ENCODE data around the gene KLHL26. TPM values are rescaled to one million over a fixed set of nuclear protein-coding genes. Genes with fewer than 3 reads are reported as not detected.

KLHL26 gene
- total and polyA plus RNA-seq, 4 donors, result 3.7 to 22.8 (median 14.4) TPM

- WGBS (ENCODE audit: insufficient coverage), result 70% methylated on average over 8 of the region's 14 CpGs
- H3K4me1 ChIP-seq (ENCODE audit: control insufficient read depth, insufficient read depth, low read length), result peaks cover 39% of the 10 kb centered on the region
- no peak overlapping the region for H3K4me3 ChIP-seq (ENCODE audit: low read depth, low read length)
- no peaks in the 10 kb centered on the region for H3K27me3 ChIP-seq (ENCODE audit: control insufficient read depth, insufficient read depth, low read length)
- no peak for DNase-seq (ENCODE audit: low read depth in 4 of 6, low spot score in 6 of 6)
- H3K27ac ChIP-seq (ENCODE audit: low read depth, low read length), result no peak overlapping the region
- peaks cover 16% of the 10 kb centered on the region for H3K36me3 ChIP-seq (ENCODE audit: control insufficient read depth, insufficient read depth, low read length)
- H3K9me3 ChIP-seq (ENCODE audit: control insufficient read depth, insufficient read depth, low read length), result no peaks in the 10 kb centered on the region
Measured at GRCh38 chr19:18699403-18700054, 62.7 kb downstream of the KLHL26 start.

- no peaks in the 10 kb centered on the region for H3K27me3 ChIP-seq (ENCODE audit: control insufficient read depth, insufficient read depth, low read length)
- no peaks in the 10 kb centered on the region for H3K9me3 ChIP-seq (ENCODE audit: control insufficient read depth, insufficient read depth, low read length)
- peak overlapping the region; percentile 12 for H3K4me3 ChIP-seq (ENCODE audit: low read depth, low read length)
- 4% methylated on average over 30 of the region's 35 CpGs for WGBS (ENCODE audit: insufficient coverage)
- peaks cover 13% of the 10 kb centered on the region for H3K36me3 ChIP-seq (ENCODE audit: control insufficient read depth, insufficient read depth, low read length)
- H3K4me1 ChIP-seq (ENCODE audit: control insufficient read depth, insufficient read depth, low read length), result peaks cover 39% of the 10 kb centered on the region
- no peak overlapping the region for H3K27ac ChIP-seq (ENCODE audit: low read depth, low read length)
- DNase-seq (ENCODE audit: low read depth in 4 of 6, low spot score in 6 of 6), result peak in 2 of 6 donors; percentile 65 to 77
Measured at GRCh38 chr19:18700501-18701249, 63.8 kb downstream of the KLHL26 start.

GRCh38 chr19:18701250-18701608 lies 64.4 kb downstream of the KLHL26 start:
- no peaks in the 10 kb centered on the region for H3K27me3 ChIP-seq (ENCODE audit: control insufficient read depth, insufficient read depth, low read length)
- no peak for DNase-seq (ENCODE audit: low read depth in 4 of 6, low spot score in 6 of 6)
- peaks cover 39% of the 10 kb centered on the region for H3K4me1 ChIP-seq (ENCODE audit: control insufficient read depth, insufficient read depth, low read length)
- H3K27ac ChIP-seq (ENCODE audit: low read depth, low read length), result no peak overlapping the region
- no peaks in the 10 kb centered on the region for H3K9me3 ChIP-seq (ENCODE audit: control insufficient read depth, insufficient read depth, low read length)
- peak overlapping the region; percentile 12 for H3K4me3 ChIP-seq (ENCODE audit: low read depth, low read length)
- H3K36me3 ChIP-seq (ENCODE audit: control insufficient read depth, insufficient read depth, low read length), result peaks cover 7% of the 10 kb centered on the region
- 21% methylated on average over 7 of the region's 7 CpGs for WGBS (ENCODE audit: insufficient coverage)

GRCh38 chr19:18704054-18704453 lies 67.2 kb downstream of the KLHL26 start:
- Histone ChIP-seq H3K9me3 (ENCODE audit: control insufficient read depth, insufficient read depth, low read length) (no peaks in the 10 kb centered on the region), H3K27ac (ENCODE audit: low read depth, low read length) (no peak overlapping the region), H3K27me3 (ENCODE audit: control insufficient read depth, insufficient read depth, low read length) (no peaks in the 10 kb centered on the region), H3K36me3 (ENCODE audit: control insufficient read depth, insufficient read depth, low read length) (peaks cover 16% of the 10 kb centered on the region), H3K4me1 (ENCODE audit: control insufficient read depth, insufficient read depth, low read length) (peaks cover 39% of the 10 kb centered on the region), H3K4me3 (ENCODE audit: low read depth, low read length) (no peak overlapping the region)
- WGBS (ENCODE audit: insufficient coverage), result 100% methylated on average over 1 of the region's 4 CpGs
- no peak for DNase-seq (ENCODE audit: low read depth in 4 of 6, low spot score in 6 of 6)

GRCh38 chr19:18704971-18705370 lies 68.1 kb downstream of the KLHL26 start:
- Histone ChIP-seq H3K4me3 (ENCODE audit: low read depth, low read length) (no peak overlapping the region), H3K4me1 (ENCODE audit: control insufficient read depth, insufficient read depth, low read length) (peaks cover 30% of the 10 kb centered on the region), H3K27ac (ENCODE audit: low read depth, low read length) (no peak overlapping the region), H3K27me3 (ENCODE audit: control insufficient read depth, insufficient read depth, low read length) (no peaks in the 10 kb centered on the region), H3K9me3 (ENCODE audit: control insufficient read depth, insufficient read depth, low read length) (no peaks in the 10 kb centered on the region), H3K36me3 (ENCODE audit: control insufficient read depth, insufficient read depth, low read length) (peaks cover 22% of the 10 kb centered on the region)
- WGBS (ENCODE audit: insufficient coverage), result 83% methylated on average over 2 of the region's 7 CpGs
- DNase-seq (ENCODE audit: low read depth in 4 of 6, low spot score in 6 of 6), result peak in 1 of 6 donors; percentile 17

GRCh38 chr19:18708452-18709231 lies 71.8 kb downstream of the KLHL26 start:
- Histone ChIP-seq H3K36me3 (ENCODE audit: control insufficient read depth, insufficient read depth, low read length) (peaks cover 40% of the 10 kb centered on the region), H3K9me3 (ENCODE audit: control insufficient read depth, insufficient read depth, low read length) (no peaks in the 10 kb centered on the region), H3K4me3 (ENCODE audit: low read depth, low read length) (no peak overlapping the region), H3K27ac (ENCODE audit: low read depth, low read length) (no peak overlapping the region), H3K4me1 (ENCODE audit: control insufficient read depth, insufficient read depth, low read length) (peaks cover 24% of the 10 kb centered on the region), H3K27me3 (ENCODE audit: control insufficient read depth, insufficient read depth, low read length) (no peaks in the 10 kb centered on the region)
- 85% methylated on average over 23 of the region's 25 CpGs for WGBS (ENCODE audit: insufficient coverage)
- no peak for DNase-seq (ENCODE audit: low read depth in 4 of 6, low spot score in 6 of 6)

- no peak for DNase-seq (ENCODE audit: low read depth in 4 of 6, low spot score in 6 of 6)
- WGBS (ENCODE audit: insufficient coverage), result 87% methylated on average over 10 of the region's 10 CpGs
- Histone ChIP-seq H3K36me3 (ENCODE audit: control insufficient read depth, insufficient read depth, low read length) (peaks cover 45% of the 10 kb centered on the region), H3K27ac (ENCODE audit: low read depth, low read length) (no peak overlapping the region), H3K9me3 (ENCODE audit: control insufficient read depth, insufficient read depth, low read length) (no peaks in the 10 kb centered on the region), H3K4me3 (ENCODE audit: low read depth, low read length) (no peak overlapping the region), H3K4me1 (ENCODE audit: control insufficient read depth, insufficient read depth, low read length) (peaks cover 24% of the 10 kb centered on the region), H3K27me3 (ENCODE audit: control insufficient read depth, insufficient read depth, low read length) (no peaks in the 10 kb centered on the region)
Measured at GRCh38 chr19:18709546-18709945, 72.7 kb downstream of the KLHL26 start.

- Histone ChIP-seq H3K4me3 (ENCODE audit: low read depth, low read length) (no peak overlapping the region), H3K27ac (ENCODE audit: low read depth, low read length) (no peak overlapping the region), H3K4me1 (ENCODE audit: control insufficient read depth, insufficient read depth, low read length) (peaks cover 24% of the 10 kb centered on the region), H3K36me3 (ENCODE audit: control insufficient read depth, insufficient read depth, low read length) (peaks cover 49% of the 10 kb centered on the region), H3K27me3 (ENCODE audit: control insufficient read depth, insufficient read depth, low read length) (no peaks in the 10 kb centered on the region), H3K9me3 (ENCODE audit: control insufficient read depth, insufficient read depth, low read length) (no peaks in the 10 kb centered on the region)
- 90% methylated on average over 6 of the region's 11 CpGs for WGBS (ENCODE audit: insufficient coverage)
- DNase-seq (ENCODE audit: low read depth in 4 of 6, low spot score in 6 of 6), result no peak
Measured at GRCh38 chr19:18710186-18710585, 73.4 kb downstream of the KLHL26 start.

- Histone ChIP-seq H3K4me3 (ENCODE audit: low read depth, low read length) (no peak overlapping the region), H3K27ac (ENCODE audit: low read depth, low read length) (peak overlapping the region; percentile 61), H3K27me3 (ENCODE audit: control insufficient read depth, insufficient read depth, low read length) (no peaks in the 10 kb centered on the region), H3K9me3 (ENCODE audit: control insufficient read depth, insufficient read depth, low read length) (no peaks in the 10 kb centered on the region), H3K36me3 (ENCODE audit: control insufficient read depth, insufficient read depth, low read length) (peaks cover 55% of the 10 kb centered on the region), H3K4me1 (ENCODE audit: control insufficient read depth, insufficient read depth, low read length) (peaks cover 24% of the 10 kb centered on the region)
- peak in 1 of 6 donors; percentile 40 for DNase-seq (ENCODE audit: low read depth in 4 of 6, low spot score in 6 of 6)
- 66% methylated on average over 24 of the region's 28 CpGs for WGBS (ENCODE audit: insufficient coverage)
Measured at GRCh38 chr19:18710996-18711751, 74.3 kb downstream of the KLHL26 start.

All from spinal cord (tissue), 10 donors.